B cell (primary cell): ENCODE data around the gene SRRD. TPM values are rescaled to one million over a fixed set of nuclear protein-coding genes. Genes with fewer than 3 reads are reported as not detected.
"Not testable (repeated sequence)": the region's sequence is repeated elsewhere in the genome, so short reads cannot be mapped to it uniquely, and the experiment has no call there.

Experiments used
- ATAC-seq: fragments of 200-7000 bp; cut with Tn5 transposase; one replicate; pipeline ENCODE4 v1.10.0; 2021; ENCODE audit warnings: low read depth, mild to moderate bottlenecking, moderate number of reproducible peaks, moderate library complexity
- CTCF ChIA-PET: fragments of 350-600 bp; sonication (Branson Sonifier 250); formaldehyde crosslinking; loops from one replicate; lab custom pipeline; 2021; ENCODE audit warnings: antibody characterized with exemption, inconsistent platforms; lab: Charles Lee
- POLR2A ChIA-PET: fragments of 350-600 bp; sonication (Branson Sonifier 250); formaldehyde crosslinking; loops from one replicate; lab custom pipeline; 2021; ENCODE audit warnings: antibody characterized with exemption; lab: Charles Lee
- DNase-seq: peaks from one replicate; pipeline ENCODE4 v3.0.0; 2013
- H2AFZ ChIP-seq: 2 replicates; pipeline ENCODE4 v1.6.1; 2012; ENCODE audit warnings: mild to moderate bottlenecking, low read depth, low read length; ENCODE audit not compliant: insufficient read depth, poor library complexity, severe bottlenecking
- H3K27ac ChIP-seq, 2 donors: 1 replicate in 1 of 2; 2 replicates in 1 of 2; pipeline ENCODE4 v1.5.1; 2012 to 2013; ENCODE audit warnings: low read length in 2 of 2, mild to moderate bottlenecking in 2 of 2, moderate library complexity in 1 of 2
- H3K27me3 ChIP-seq, 4 experiments: fragments of 200-600 bp in 1 of 4; sonication (generic) in 1 of 4; replicated peaks in 1 of 4; 1 replicate in 2 of 4; 2 replicates in 2 of 4; pipeline versions ENCODE4 v1.6.1 to v1.7.0; 2013 to 2016; ENCODE audit warnings: low read length in 3 of 4, mild to moderate bottlenecking in 2 of 4, mixed read lengths in 1 of 4, moderate library complexity in 1 of 4; ENCODE audit not compliant: insufficient read depth in 4 of 4, control insufficient read depth in 3 of 4; ENCODE audit errors: control extremely low read depth in 1 of 4
- H3K36me3 ChIP-seq, 2 experiments: replicated peaks in 1 of 2; 1 replicate in 1 of 2; 2 replicates in 1 of 2; pipeline versions ENCODE4 v1.6.1 to v1.7.1; 2013; ENCODE audit warnings: low read length in 1 of 2; ENCODE audit not compliant: insufficient read depth in 2 of 2, control insufficient read depth in 1 of 2; ENCODE audit errors: control extremely low read depth in 1 of 2, extremely low read depth in 1 of 2
- H3K4me1 ChIP-seq, 2 donors: fragments of 200-600 bp in 1 of 2; sonication (generic) in 1 of 2; 1 replicate in 1 of 2; 2 replicates in 1 of 2; pipeline versions ENCODE4 v1.5.1 to v1.6.1; 2013 to 2017; ENCODE audit warnings: low read length in 2 of 2; ENCODE audit not compliant: control insufficient read depth in 2 of 2, insufficient read depth in 2 of 2
- H3K4me2 ChIP-seq: replicated peaks from 2 replicates; pipeline ENCODE3; 2012; ENCODE audit warnings: mild to moderate bottlenecking, low read depth, low read length; ENCODE audit not compliant: poor library complexity, severe bottlenecking
- H3K4me3 ChIP-seq, 5 experiments: fragments of 200-600 bp in 1 of 5; sonication (generic) in 1 of 5; 1 replicate in 3 of 5; 2 replicates in 2 of 5; pipeline versions ENCODE4 v1.5.1 to v1.7.0; 2011 to 2016; ENCODE audit warnings: low read length in 4 of 5, mild to moderate bottlenecking in 4 of 5, low read depth in 2 of 5, control low read depth in 1 of 5, moderate library complexity in 1 of 5; ENCODE audit not compliant: insufficient read depth in 1 of 5; ENCODE audit errors: control extremely low read depth in 1 of 5, extremely low read depth in 1 of 5
- H3K79me2 ChIP-seq: fragments of 200-600 bp; sonication (generic); one replicate; pipeline ENCODE4 v1.6.0; 2016; ENCODE audit warnings: low read length; ENCODE audit not compliant: control insufficient read depth, insufficient read depth
- H3K9ac ChIP-seq: fragments of 200-600 bp; sonication (generic); 2 replicates; pipeline ENCODE4 v1.6.1; 2017; ENCODE audit warnings: mild to moderate bottlenecking, low read length, moderate library complexity
- H3K9me3 ChIP-seq, 3 donors: one replicate each; pipeline versions ENCODE4 v1.6.1 to v1.7.1; 2013; ENCODE audit warnings: low read length in 2 of 3; ENCODE audit not compliant: control insufficient read depth in 2 of 3, insufficient read depth in 1 of 3; ENCODE audit errors: control extremely low read depth in 1 of 3
- H4K20me1 ChIP-seq: 2 replicates; pipeline ENCODE4 v1.6.0; 2012; ENCODE audit warnings: mild to moderate bottlenecking, low read length; ENCODE audit not compliant: insufficient read depth, control insufficient read depth, poor library complexity, severe bottlenecking
- H3K27ac Mint-ChIP-seq: one replicate; pipeline ENCODE4 v1.8.0; 2021; ENCODE audit warnings: mixed read lengths
- H3K27me3 Mint-ChIP-seq: one replicate; pipeline ENCODE4 v1.8.0; 2021; ENCODE audit warnings: mixed read lengths
- H3K4me1 Mint-ChIP-seq: one replicate; pipeline ENCODE4 v1.8.0; 2021; ENCODE audit warnings: mixed read lengths
- H3K4me3 Mint-ChIP-seq: one replicate; pipeline ENCODE4 v1.8.0; 2021; ENCODE audit warnings: mixed read lengths
- H3K9me3 Mint-ChIP-seq: one replicate; pipeline ENCODE4 v1.8.0; 2022; ENCODE audit warnings: mixed read lengths; ENCODE audit not compliant: insufficient read depth
- EZH2 ChIP-seq: IDR thresholded peaks from 2 replicates; pipeline ENCODE4 v1.6.1; 2012; ENCODE audit warnings: borderline replicate concordance, low read depth, mild to moderate bottlenecking, moderate library complexity, low read length; ENCODE audit not compliant: insufficient read depth, poor library complexity, severe bottlenecking
- WGBS: methylation state at CpG from one replicate; pipeline ENCODE4 v1.1.5; 2013; ENCODE audit warnings: missing lambda C conversion rate; ENCODE audit not compliant: insufficient coverage; 5-methylcytosine and 5-hydroxymethylcytosine counted together
- intact Hi-C: fragments of 100-400 bp; cut with micrococcal nuclease; formaldehyde crosslinking; loops from one replicate; pipeline ENCODE4 v1.10.0; 2022
- polyA plus RNA-seq: library from polyadenylated mRNA; depleted of rRNA; stranded (reverse); fragments of >200 nt; gene quantifications from 2 replicates; pipeline ENCODE4 v1.2.3, GENCODE V29; 2012
- total RNA-seq, 2 donors: library from RNA; stranded (reverse); fragments of 120-200 nt in 1 of 2; gene quantifications; 1 replicate in 1 of 2; 2 replicates in 1 of 2; pipeline versions ENCODE4 v1.2.3 to v1.2.4, GENCODE V29; 2013 to 2022
- TF ChIP-seq, protein P1 (sequence below): fragments of 200-600 bp; IDR thresholded peaks from one replicate; pipeline ENCODE4 v1.8.0; 2022; ENCODE audit warnings: antibody characterized with exemption, mild to moderate bottlenecking

SRRD gene
- total and polyA plus RNA-seq, 2 donors (not counting 1 experiment from before 2014, with no cell fraction given): 7.8 to 19.2 TPM

DNA sequence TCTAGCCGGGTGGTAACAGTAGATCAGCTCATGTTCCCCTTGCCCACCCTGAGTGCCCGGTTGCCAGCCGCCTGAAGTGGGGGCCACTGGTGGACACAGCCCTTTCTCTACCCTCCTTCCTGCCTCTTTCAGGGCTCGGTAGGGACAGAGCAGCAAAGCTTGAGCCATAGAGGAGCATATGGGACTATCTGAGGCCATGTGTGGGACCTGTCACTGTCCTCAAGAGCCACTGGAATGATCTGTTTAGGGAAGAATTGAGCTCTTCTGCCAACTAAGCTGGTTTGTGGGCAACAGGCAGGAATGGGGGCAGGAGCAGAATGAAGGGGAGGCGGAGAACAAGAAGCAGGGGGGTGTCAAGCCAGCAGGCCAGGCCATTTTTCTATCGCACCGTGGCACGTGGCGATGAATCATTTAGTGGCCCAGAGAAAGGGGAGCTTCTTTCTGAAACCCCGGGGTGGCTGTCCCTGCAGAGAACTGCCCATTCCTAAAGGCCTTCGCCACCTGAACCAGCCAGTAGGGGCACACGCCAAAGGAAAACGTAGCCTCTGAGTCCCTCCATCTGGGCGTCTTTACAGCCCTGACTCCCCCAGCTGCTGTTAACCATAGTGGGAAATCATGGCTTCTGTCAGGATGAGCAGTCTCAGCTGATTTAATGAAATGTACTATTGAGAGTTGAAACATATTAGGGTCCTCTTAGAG lies 45.8 kb upstream of the SRRD start:
- peaks cover 4 to 8% of the 10 kb centered on the region in 2 donors for H3K4me1 ChIP-seq
- Mint-ChIP-seq H3K4me1 (peaks cover 35% of the 10 kb centered on the region), H3K27me3 (no peaks in the 10 kb centered on the region), H3K27ac (no peak overlapping the region), H3K4me3 (no peak overlapping the region), H3K9me3 (no peaks in the 10 kb centered on the region)
- no peak overlapping the region for H2AFZ ChIP-seq
- H3K9me3 ChIP-seq: peaks cover 0 to 3% (median 0%) of the 10 kb centered on the region in 3 donors
- TF ChIP-seq, protein P1, sequence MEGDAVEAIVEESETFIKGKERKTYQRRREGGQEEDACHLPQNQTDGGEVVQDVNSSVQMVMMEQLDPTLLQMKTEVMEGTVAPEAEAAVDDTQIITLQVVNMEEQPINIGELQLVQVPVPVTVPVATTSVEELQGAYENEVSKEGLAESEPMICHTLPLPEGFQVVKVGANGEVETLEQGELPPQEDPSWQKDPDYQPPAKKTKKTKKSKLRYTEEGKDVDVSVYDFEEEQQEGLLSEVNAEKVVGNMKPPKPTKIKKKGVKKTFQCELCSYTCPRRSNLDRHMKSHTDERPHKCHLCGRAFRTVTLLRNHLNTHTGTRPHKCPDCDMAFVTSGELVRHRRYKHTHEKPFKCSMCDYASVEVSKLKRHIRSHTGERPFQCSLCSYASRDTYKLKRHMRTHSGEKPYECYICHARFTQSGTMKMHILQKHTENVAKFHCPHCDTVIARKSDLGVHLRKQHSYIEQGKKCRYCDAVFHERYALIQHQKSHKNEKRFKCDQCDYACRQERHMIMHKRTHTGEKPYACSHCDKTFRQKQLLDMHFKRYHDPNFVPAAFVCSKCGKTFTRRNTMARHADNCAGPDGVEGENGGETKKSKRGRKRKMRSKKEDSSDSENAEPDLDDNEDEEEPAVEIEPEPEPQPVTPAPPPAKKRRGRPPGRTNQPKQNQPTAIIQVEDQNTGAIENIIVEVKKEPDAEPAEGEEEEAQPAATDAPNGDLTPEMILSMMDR: no peak
- no peak for TF ChIP-seq EZH2
- no peak for ATAC-seq
- ChIA-PET CTCF (interaction anchor here (1.4 to 1.7 kb wide), 3 partner anchors 23 to 41 kb away, joined by 3 to 7 read pairs (median 5); no protein-coding TSS in a partner anchor), POLR2A (interaction anchor here (1.2 kb wide), 1 partner anchor 11 kb away, joined by 3 read pairs; no protein-coding TSS in a partner anchor)
- H3K79me2 ChIP-seq: peaks cover 79% of the 10 kb centered on the region
- H3K27me3 ChIP-seq: no peaks in the 10 kb centered on the region
- no peak overlapping the region for H3K9ac ChIP-seq
- intact Hi-C loops: no loop called here
- no peak overlapping the region for H3K27ac ChIP-seq
- no peak for DNase-seq
- peaks cover 22% of the 10 kb centered on the region for H4K20me1 ChIP-seq
- no peak overlapping the region for H3K4me3 ChIP-seq
- H3K4me2 ChIP-seq: no peak overlapping the region
- 98% methylated on average over 12 of the region's 14 CpGs for WGBS
- peaks cover 11 to 49% of the 10 kb centered on the region in 2 experiments for H3K36me3 ChIP-seq

DNA sequence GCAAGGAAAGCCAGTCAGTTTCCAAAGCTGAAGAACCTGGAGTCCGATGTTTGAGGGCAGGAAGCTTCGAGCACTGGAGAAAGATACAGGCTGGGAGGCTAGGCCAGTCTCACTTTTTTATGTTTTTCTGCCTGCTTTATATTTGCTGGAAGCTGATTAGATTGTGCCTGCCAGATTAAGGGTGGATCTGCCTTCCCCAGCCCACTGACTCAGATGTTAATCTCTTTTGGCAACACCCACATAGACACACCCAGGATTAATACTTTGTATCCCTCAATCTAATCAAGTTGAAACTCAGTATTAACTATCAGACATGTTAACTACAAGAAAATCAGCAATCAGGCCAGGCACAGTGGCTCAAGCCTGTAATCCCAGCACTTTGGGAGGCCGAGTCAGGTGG lies 44.9 kb upstream of the SRRD start:
- H3K27me3 Mint-ChIP-seq, H3K4me3 ChIP-seq, H3K27ac ChIP-seq, H3K4me2 ChIP-seq, H3K9me3 ChIP-seq, H3K9me3 Mint-ChIP-seq, DNase-seq, ATAC-seq, H2AFZ ChIP-seq, H3K27me3 ChIP-seq, H3K27ac Mint-ChIP-seq, H3K4me3 Mint-ChIP-seq, H3K9ac ChIP-seq, H3K4me1 ChIP-seq, intact Hi-C loops: not testable (repeated sequence)
- CTCF ChIA-PET: interaction anchor here (0.6 kb wide), 1 partner anchor 74 kb away, joined by 3 read pairs; no protein-coding TSS in a partner anchor
- POLR2A ChIA-PET: interaction anchor here (0.6 kb wide), 1 partner anchor 9 kb away, joined by 10 read pairs; no protein-coding TSS in a partner anchor
- H3K4me1 Mint-ChIP-seq: peaks cover 27% of the 10 kb centered on the region
- WGBS: 100% methylated on average over 3 of the region's 3 CpGs
- Histone ChIP-seq H3K79me2 (peaks cover 69% of the 10 kb centered on the region), H4K20me1 (peaks cover 22% of the 10 kb centered on the region), H3K36me3 (peaks cover 11 to 53% of the 10 kb centered on the region in 2 experiments)
